Measurements from ENCODE around the gene TMPRSS3.

TMPRSS3 gene

GRCh38 chr21:42406866-42407265, 11.0 kb upstream of the TMPRSS3 start:
- DNase-seq: no peak

GRCh38 chr21:42406201-42406621, 10.4 kb upstream of the TMPRSS3 start:
- DNase-seq: peak in 1 of 2 donors; percentile 43

- no peak for DNase-seq
These were observed 9.5 kb upstream of the TMPRSS3 start for GRCh38 chr21:42405064-42406013.

- no peak for DNase-seq
These were observed 8.7 kb upstream of the TMPRSS3 start for GRCh38 chr21:42404539-42404938.

GRCh38 chr21:42403611-42404231, 7.9 kb upstream of the TMPRSS3 start, which contains the start of gene UBASH3A:
UBASH3A (plus strand) TSS chr21:42403902; CDS start chr21:42403946, 44 bp downstream.
- no peak for DNase-seq

- no peak for DNase-seq
These were observed 6.0 kb upstream of the TMPRSS3 start for GRCh38 chr21:42401820-42402251.

- no peak for DNase-seq
These were observed 5.3 kb upstream of the TMPRSS3 start for GRCh38 chr21:42401154-42401553.

- DNase-seq: peak in 1 of 2 donors; percentile 51
These were observed 4.7 kb upstream of the TMPRSS3 start for GRCh38 chr21:42400525-42400924.

GRCh38 chr21:42398436-42399028, 2.7 kb upstream of the TMPRSS3 start:
- DNase-seq: no peak

GRCh38 chr21:42397746-42398394, 2.0 kb upstream of the TMPRSS3 start:
- no peak for DNase-seq

- DNase-seq: no peak
These were observed 1.2 kb upstream of the TMPRSS3 start for GRCh38 chr21:42396799-42397745.

- DNase-seq: no peak
These were observed 550 bp downstream of the TMPRSS3 start for GRCh38 chr21:42395302-42395701.

- DNase-seq: no peak
These were observed 2.4 kb downstream of the TMPRSS3 start for GRCh38 chr21:42393443-42393950.

GRCh38 chr21:42392731-42393442, 3.0 kb downstream of the TMPRSS3 start:
- DNase-seq: no peak

GRCh38 chr21:42391297-42391696, 4.6 kb downstream of the TMPRSS3 start:
- no peak for DNase-seq

- DNase-seq: no peak
These were observed 5.2 kb downstream of the TMPRSS3 start for GRCh38 chr21:42390696-42391095.

GRCh38 chr21:42390193-42390592, 5.7 kb downstream of the TMPRSS3 start:
- no peak for DNase-seq

GRCh38 chr21:42389449-42389835, 6.4 kb downstream of the TMPRSS3 start:
- DNase-seq: no peak

- DNase-seq: no peak
These were observed 7.0 kb downstream of the TMPRSS3 start for GRCh38 chr21:42388740-42389448.

GRCh38 chr21:42387843-42388340, 8.0 kb downstream of the TMPRSS3 start:
- no peak for DNase-seq

Measured in inflammatory macrophage treated with lipopolysaccharide for 1 hour (primary cell).